ENCODE results near the gene DDOST. TPM values are rescaled to one million over a fixed set of nuclear protein-coding genes. Genes with fewer than 3 reads are reported as not detected.

DDOST gene
- total and polyA plus RNA-seq, 2 experiments from 2014 or later = 151 to 270 TPM

DNA sequence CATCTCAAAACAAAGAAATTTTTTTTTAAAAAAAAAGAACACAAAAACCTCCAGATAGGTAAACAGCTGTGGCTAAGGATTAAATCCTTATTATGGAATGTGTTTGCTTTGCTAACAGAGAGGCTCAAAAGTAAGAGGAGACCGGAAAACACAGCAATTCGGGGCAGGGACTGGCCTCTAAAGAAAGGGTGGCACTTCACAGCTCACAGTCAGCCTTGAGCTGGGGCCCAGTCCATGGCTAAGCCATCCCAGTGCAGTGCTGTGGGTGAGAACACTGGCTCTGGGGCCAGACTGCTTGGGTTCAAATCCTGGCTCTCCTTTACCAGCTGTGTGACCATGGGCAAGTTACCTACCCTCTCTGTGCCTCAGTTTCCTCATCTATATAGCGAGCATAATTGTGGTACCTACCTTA lies 28.5 kb upstream of the DDOST start:
- Histone ChIP-seq H3K27me3 (ENCODE audit: insufficient read depth) (no peaks in the 10 kb centered on the region), H3F3A (replicated peaks; ENCODE audit: low read depth) (no peaks in the 10 kb centered on the region), H3K4me2 (no peak overlapping the region), H3K4me3 (no peak overlapping the region), H2AFZ (no peak overlapping the region), H3K9me2 (ENCODE audit: insufficient read depth) (no peaks in the 10 kb centered on the region), H3K4me1 (ENCODE audit: insufficient read depth) (no peaks in the 10 kb centered on the region), H3K79me2 (replicated peaks; ENCODE audit: insufficient read depth) (no peaks in the 10 kb centered on the region), H3K36me3 (ENCODE audit: insufficient read depth) (no peaks in the 10 kb centered on the region), H3K27ac (ENCODE audit: low read depth) (no peak overlapping the region), H4K20me1 (replicated peaks; ENCODE audit: insufficient read depth) (no peaks in the 10 kb centered on the region)
- H3K4me1 Mint-ChIP-seq = peaks cover 4% of the 10 kb centered on the region; the same call in 2 of the 3 replicates
- DNase-seq (ENCODE audit: low spot score) = no peak
- TF ChIP-seq, protein P1, sequence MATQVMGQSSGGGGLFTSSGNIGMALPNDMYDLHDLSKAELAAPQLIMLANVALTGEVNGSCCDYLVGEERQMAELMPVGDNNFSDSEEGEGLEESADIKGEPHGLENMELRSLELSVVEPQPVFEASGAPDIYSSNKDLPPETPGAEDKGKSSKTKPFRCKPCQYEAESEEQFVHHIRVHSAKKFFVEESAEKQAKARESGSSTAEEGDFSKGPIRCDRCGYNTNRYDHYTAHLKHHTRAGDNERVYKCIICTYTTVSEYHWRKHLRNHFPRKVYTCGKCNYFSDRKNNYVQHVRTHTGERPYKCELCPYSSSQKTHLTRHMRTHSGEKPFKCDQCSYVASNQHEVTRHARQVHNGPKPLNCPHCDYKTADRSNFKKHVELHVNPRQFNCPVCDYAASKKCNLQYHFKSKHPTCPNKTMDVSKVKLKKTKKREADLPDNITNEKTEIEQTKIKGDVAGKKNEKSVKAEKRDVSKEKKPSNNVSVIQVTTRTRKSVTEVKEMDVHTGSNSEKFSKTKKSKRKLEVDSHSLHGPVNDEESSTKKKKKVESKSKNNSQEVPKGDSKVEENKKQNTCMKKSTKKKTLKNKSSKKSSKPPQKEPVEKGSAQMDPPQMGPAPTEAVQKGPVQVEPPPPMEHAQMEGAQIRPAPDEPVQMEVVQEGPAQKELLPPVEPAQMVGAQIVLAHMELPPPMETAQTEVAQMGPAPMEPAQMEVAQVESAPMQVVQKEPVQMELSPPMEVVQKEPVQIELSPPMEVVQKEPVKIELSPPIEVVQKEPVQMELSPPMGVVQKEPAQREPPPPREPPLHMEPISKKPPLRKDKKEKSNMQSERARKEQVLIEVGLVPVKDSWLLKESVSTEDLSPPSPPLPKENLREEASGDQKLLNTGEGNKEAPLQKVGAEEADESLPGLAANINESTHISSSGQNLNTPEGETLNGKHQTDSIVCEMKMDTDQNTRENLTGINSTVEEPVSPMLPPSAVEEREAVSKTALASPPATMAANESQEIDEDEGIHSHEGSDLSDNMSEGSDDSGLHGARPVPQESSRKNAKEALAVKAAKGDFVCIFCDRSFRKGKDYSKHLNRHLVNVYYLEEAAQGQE (IDR thresholded peaks at IDR 0.05; ENCODE audit: unreplicated experiment) = no peak
- no peak for ATAC-seq
- H3K9me3 Mint-ChIP-seq = peaks cover 2% of the 10 kb centered on the region; the same call in 1 of the 3 replicates
- H3K27me3 Mint-ChIP-seq (ENCODE audit: insufficient read depth, low read depth, poor library complexity) = peaks cover 12% of the 10 kb centered on the region
- H3K27ac Mint-ChIP-seq = no peak overlapping the region
- peaks cover 10% of the 10 kb centered on the region; the same call in 2 of the 3 replicates for H3K36me3 Mint-ChIP-seq (ENCODE audit: low read depth)
- no peak overlapping the region for H3K4me3 Mint-ChIP-seq

DNA sequence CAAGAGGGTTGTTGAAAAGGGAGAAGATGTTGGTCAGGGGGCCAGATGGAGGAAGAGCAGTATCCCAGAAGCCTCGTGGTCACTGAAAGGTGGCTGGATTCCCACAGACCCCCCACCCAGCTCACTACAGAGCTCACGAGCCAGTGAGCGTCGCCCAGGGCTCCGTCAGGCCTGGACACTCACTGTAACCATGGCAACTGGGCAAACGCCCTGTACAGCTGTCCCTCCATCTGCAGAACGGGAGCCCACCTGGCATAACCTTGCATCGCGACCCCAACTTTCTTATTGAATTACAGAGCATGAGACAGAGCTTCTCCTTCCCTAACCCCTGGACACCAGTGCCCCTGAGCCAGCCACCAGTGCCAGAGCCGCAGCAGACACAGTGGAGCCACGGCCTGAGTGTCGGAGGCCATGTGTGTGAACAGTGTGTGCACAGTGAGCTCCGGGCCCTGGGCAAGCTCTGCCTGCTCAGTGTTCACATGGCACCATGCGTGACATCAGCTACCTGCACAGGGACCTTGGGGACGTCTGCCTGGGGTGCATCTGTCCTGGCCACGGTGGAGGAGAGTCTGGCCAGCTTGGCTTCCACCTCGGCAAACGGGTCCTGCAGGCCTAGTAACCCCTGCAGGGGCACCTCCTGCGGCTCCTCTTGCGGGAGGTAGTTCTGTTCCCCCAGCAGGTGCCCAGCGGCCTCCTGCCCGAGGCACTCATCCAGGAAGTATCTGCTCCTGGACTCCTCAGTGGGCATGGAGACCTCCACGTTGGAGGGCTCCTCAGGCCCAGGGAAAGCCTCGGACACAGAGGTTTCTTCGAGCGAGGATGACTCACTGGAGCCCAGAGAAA lies 25.9 kb upstream of the DDOST start:
- Histone ChIP-seq H3K4me2 (no peak overlapping the region), H3K4me3 (no peak overlapping the region), H3K27me3 (ENCODE audit: insufficient read depth) (no peaks in the 10 kb centered on the region), H3K36me3 (ENCODE audit: insufficient read depth) (no peaks in the 10 kb centered on the region), H2AFZ (no peak overlapping the region), H3K4me1 (ENCODE audit: insufficient read depth) (no peaks in the 10 kb centered on the region), H3K79me2 (replicated peaks; ENCODE audit: insufficient read depth) (no peaks in the 10 kb centered on the region), H3K9me2 (ENCODE audit: insufficient read depth) (no peaks in the 10 kb centered on the region), H4K20me1 (replicated peaks; ENCODE audit: insufficient read depth) (no peaks in the 10 kb centered on the region), H3F3A (replicated peaks; ENCODE audit: low read depth) (no peaks in the 10 kb centered on the region), H3K27ac (ENCODE audit: low read depth) (no peak overlapping the region)
- H3K27ac Mint-ChIP-seq = no peak overlapping the region
- peaks cover 4% of the 10 kb centered on the region; the same call in 2 of the 3 replicates for H3K4me1 Mint-ChIP-seq
- TF ChIP-seq ZNF462 (CRISPR knock-in tag; IDR thresholded peaks at IDR 0.05) = no peak
- TF ChIP-seq POLR2AphosphoS5 (IDR thresholded peaks at IDR 0.05; ENCODE audit: low read depth) = no peak
- no peak for TF ChIP-seq EZH2 (IDR thresholded peaks at IDR 0.05; ENCODE audit: low read depth, unreplicated experiment)
- TF ChIP-seq ETS1 (IDR thresholded peaks at IDR 0.05) = no peak
- TF ChIP-seq ZNF114 (CRISPR knock-in tag; IDR thresholded peaks at IDR 0.05) = no peak
- peaks cover 9% of the 10 kb centered on the region for H3K27me3 Mint-ChIP-seq (ENCODE audit: insufficient read depth, low read depth, poor library complexity)
- peaks cover 10% of the 10 kb centered on the region for H3K36me3 Mint-ChIP-seq (ENCODE audit: low read depth)
- ATAC-seq = no peak
- no peak for DNase-seq (ENCODE audit: low spot score)
- no peak overlapping the region for H3K4me3 Mint-ChIP-seq
- peaks cover 2% of the 10 kb centered on the region; the same call in 1 of the 3 replicates for H3K9me3 Mint-ChIP-seq

Data from GM23338 (cell line).